HG02981 (cell line): ENCODE measurements around the gene EPHB1.

Experiments used
- ATAC-seq: cut with Tn5 transposase; IDR thresholded peaks from one replicate; pipeline ENCODE4 v1.9.1; 2021; ENCODE audit warnings: mild to moderate bottlenecking, moderate library complexity; ENCODE audit not compliant: unreplicated experiment

Gene EPHB1

GRCh38 chr3:135268941-135269532 is 474.0 kb downstream of the EPHB1 start:
- no peak for ATAC-seq

DNA sequence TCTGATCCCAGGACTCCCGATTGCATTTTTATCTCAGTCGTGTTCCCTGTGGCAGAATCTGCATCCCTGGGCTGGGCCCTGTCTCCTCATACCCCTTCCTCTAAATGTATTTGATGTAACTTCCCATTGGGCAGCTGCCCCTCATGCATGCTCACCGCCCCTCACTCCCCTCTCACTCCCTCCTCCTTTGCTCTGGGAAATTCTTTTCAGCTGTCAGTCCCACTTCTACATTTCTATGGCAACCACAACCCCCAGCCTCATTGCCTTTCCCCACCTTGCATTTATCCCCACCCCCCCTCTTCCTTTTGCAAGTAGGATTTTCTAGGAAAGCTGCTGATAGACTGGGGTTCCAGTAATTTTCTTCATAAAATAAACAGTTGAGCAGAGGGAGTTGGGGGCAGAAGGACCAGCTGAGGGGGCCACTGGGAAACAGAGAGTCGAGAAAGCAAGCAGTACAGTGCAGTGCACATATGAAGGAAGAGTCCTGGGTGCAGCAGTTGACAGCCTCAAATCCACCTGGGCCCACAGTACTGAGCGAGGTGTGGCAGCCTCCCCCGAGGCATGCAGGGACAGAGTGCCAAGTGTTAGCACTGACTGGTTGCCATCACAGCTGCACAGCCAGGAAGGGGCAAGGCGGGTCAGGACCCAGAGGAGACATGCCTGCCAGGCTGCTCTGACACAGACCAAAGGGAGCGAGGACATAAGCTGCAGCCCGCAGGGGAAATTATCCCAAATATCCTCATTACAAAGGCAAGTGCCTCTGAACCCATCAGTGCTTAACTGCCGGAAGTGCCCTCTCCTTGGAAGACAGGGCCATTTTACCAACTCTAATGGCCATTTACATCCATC is 476.3 kb downstream of the EPHB1 start:
- ATAC-seq, result no peak

DNA sequence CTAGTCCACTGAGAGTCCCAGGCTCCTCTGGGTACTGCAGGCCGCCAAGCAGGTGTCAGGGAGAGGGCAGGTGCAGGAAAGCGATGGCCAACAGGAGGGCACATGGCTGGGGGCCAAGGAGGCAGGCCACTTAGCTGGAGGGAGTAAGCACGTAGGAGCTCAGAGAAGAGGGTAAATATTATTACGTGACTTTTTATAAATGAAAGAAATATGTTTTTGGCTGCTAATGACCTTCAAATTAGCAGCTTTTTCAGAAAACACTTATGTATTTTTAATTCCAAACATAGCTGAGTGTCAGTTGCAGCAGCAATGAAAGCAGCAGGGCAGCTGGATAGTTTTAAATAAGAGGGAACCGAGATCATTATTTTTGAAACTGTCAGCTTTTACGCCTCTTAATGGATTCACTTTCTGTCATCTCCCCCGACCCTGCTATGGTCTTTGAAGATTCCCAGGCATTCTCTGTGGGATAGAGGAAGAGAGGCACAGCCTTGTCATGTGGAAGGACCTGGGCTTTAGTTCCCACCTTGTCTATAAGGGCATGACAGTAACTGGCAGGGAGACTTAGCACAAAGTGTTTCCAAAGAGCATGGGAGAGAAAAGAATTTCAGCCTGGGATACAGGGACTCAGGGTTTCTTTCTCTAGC is 477.1 kb downstream of the EPHB1 start:
- ATAC-seq, result no peak

DNA sequence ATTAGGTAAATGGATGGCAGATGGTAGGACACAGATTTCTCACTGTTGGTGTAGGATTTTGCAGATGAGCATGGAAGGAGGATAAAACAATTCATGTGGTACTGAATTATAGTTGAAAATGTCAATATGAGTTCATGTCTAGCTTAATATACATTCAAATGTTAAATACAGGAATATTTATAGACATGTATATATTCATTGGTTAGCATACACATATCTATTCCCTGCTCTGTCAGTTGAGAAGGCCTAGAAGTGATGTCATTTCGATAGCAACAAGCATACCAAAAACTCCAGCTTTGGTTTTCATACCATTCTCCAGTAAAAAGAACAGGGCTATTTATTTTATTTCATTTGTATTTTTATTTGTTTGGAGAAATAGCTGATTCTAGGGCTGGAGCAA is 497.1 kb downstream of the EPHB1 start:
- no peak for ATAC-seq

GRCh38 chr3:135301670-135302069 is 506.6 kb downstream of the EPHB1 start:
- no peak for ATAC-seq

DNA sequence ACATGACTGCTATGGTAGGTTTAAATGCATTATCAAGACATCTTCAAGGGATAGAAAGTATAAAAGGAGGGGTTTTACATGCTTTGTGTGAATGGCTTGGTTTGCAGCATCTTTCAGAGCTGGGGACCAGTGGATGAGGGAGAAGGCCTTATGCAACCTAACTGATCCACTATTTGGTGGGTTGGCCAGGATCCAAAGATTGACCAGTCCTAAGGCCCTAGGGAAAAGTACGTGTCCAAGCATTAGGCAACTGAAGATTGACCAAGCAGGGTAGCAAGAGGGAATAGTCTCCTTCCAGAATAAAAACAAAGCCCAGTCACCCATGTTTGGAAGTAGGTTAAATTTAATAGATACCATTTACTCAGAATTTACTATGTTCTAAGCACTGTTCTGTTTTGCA is 509.3 kb downstream of the EPHB1 start:
- no peak for ATAC-seq
